ENCODE results near the gene EFCAB10. TPM values are rescaled to one million over a fixed set of nuclear protein-coding genes. Genes with fewer than 3 reads are reported as not detected.
"Not testable (repeated sequence)": the region's sequence is repeated elsewhere in the genome, so short reads cannot be mapped to it uniquely, and the experiment has no call there.

EFCAB10 gene, protein sequence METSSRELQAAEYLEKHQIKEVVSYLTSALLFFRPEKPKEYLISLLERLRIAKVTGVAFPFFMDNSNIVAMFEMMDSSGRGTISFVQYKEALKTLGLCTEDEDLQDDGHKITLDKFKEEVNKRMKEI
- total RNA-seq, result 0.20 TPM

DNA sequence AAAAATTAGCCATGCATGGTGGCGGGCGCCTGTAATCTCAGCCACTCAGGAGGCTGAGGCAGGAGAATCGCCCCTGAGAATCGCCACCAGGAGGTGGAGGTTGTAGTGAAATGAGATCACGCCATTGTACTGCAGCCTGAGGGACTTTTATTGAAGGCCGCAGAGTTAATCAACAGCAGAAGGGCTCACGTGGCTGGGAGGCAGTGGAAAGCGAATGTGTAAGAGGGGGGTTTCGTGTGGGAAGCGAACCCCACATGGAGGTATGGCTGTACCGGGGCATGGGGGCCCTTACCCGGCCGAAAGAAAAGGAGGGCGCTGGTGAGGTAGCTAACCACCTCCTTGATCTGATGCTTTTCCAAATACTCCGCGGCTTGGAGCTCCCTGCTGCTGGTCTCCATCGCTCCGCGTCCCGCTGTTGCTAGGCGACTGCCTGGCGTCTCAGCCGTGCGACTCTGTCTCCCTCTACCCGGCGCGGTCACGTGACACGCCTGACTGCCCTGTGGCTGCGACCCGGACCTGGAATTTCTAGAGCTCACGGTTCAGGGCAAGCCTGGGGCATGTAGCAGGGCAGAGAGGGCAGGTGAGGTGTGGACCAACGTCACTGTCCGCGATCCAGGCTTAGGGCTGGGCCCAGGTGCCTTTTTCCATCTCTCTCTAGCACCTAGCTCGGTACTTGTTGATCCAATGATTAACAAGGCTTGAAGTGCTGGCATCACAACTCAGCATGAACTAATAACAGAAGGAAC lies at the start of gene EFCAB10:
Gene EFCAB10 (minus strand): TSS at position 428 of the 746 bp plus-strand sequence. CDS start 30 bp downstream, at position 398.
- ATAC-seq, result peak; percentile 72

DNA sequence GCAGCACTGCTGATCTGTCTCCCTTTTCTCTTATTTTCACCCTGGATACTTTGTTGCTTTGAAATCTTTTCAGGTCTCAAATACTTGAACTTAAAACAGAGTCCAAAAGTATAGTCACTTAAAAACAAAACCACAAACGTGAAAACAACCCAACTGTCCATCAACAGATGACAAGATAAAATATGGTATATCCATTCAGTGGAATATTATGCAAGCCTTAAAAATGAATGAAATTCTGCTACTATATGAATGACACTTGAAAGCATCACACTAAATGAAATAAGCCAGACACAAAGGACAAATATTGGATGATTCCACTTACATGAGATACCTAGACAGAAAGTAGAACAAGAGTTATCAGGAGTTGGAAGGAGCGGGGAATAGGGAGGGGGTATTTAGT lies 44.7 kb upstream of the EFCAB10 start:
- no peak for ATAC-seq

DNA sequence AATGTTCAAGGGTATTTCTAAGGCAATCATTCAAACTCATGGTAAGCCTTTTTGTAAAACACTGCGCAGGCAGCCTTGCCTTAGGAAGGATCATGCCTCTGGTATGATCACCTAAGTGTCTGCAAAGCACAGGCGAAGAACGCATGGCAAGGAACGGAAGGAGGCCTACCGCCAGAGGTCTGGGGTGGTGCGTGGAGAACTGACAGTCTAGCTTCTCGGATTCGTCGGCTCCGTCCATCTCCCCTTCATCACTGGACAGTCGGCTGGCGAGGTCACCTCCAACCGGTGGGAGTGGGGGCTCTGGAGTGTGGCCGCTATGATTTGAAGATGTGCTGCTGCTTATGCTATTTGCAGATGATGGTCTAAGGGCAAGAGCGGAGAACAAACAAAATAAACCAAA lies 42.6 kb upstream of the EFCAB10 start:
- ATAC-seq, result no peak

DNA sequence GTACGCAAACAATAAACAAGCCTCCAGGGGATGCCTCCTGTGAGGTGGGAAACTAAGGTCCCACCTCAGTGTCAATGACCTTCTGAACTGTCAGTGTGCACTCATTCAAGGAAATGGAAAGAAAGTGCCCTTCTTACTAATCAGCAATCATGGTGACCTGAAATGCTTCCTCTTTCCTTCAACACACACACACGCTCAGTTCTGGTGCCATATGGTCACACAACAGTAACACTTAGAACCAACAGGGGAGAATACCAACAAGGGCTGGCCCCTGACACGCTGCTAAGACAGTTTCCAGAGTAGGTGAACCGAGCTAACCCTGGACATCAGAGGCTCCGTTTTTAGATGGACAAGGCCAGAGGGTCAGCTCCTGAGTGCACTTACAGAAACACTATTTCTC lies 42.1 kb upstream of the EFCAB10 start:
- no peak for ATAC-seq

DNA sequence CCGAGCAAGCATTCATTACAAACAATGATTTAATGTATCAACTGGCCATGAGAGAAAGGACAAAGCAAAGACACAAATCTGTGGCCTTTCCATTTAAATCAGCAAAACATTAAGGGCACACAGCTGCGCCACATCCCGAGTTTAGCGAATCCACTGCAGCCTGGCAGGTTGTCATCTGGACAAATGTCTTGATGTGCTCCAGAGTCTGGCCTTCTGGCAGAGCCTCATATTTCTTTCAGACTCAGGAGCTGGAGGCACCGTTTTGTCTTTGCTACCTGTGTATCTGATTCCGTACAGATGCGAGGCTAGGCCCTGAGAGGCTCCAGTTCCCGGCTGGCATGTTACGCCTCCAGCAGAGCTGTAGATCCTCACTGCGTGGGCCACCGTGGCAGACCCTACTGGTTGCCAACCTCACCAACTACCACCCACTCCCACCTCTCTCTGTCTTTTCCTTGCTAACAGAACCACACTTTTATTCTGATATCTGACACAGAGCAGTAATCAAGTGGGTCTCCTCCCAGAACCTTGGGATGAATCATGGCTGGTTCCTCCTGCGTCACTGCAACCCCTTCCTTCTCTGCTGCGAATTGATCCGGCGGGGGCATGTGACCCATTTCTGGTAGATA lies 40.9 kb upstream of the EFCAB10 start:
- ATAC-seq, result no peak

DNA sequence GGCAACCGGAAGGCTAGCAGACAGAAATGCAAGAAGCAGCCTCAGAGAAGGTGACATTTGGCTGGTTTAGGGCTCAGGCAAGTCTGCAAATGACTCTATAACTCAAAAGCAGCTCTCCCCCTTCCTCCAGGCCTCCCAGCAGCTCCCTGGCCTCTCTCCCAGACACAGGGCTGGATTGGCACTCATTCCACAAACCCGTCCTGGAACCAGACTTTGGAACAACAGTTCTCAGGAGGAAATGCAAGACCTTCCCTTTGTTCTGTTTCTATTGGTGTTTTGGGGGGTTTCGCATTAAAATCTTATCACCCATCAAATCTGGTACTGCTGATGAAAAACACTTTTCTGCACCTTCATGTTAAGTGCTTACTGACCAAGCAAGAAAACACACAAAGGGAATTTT lies 40.3 kb upstream of the EFCAB10 start:
- no peak for ATAC-seq

DNA sequence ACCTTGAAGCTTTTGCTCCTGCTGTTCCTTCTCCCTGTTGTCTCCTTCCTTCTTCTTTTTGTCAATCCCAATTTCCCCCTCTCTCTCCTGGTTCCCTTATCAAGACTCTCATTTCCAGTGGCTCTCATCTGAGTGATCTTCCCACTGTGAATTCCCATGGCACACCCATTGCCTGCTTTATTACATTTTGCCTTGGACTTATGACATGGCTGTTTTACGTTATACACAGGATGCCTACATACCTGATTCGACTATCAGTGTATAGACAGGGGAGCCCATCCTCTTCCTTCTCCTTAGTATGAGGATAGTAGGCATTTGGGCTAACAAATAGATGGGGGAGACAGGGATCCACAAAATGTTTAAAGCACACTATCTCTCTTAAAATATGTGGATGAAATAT lies 39.9 kb upstream of the EFCAB10 start:
- no peak for ATAC-seq

DNA sequence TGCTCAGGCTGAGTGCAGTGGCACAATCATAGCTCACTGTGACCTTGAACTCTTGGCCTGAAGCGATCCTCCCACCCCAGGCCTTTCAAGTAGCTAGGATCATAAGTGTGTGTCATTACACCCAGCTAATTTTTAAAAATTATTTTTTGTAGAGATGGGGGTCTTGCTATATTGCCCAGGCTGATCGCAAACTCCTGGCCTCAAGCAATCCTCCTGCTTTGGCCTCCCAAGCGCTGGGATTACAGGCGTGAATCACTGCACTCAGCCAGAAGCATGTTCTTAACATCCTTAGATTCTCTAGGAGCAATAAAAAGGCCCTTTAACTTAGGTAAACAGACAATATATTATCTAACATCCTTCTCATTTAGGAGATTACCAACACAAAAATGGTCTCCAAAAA lies 38.3 kb upstream of the EFCAB10 start:
- no peak for ATAC-seq

DNA sequence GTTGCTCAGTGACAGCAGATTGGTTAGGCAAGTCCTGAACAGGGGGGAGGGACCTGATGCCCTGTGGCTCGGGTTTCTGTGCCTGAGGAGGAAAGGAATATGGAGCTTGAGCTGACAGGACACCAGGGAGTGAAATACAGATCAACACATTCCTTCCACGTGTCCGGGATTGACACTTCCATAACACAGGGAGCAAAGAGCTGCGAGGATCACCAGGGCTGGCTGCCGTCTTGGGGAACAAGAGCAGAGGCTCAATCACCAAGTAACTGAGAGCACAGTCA lies 36.7 kb upstream of the EFCAB10 start:
- ATAC-seq, result no peak

DNA sequence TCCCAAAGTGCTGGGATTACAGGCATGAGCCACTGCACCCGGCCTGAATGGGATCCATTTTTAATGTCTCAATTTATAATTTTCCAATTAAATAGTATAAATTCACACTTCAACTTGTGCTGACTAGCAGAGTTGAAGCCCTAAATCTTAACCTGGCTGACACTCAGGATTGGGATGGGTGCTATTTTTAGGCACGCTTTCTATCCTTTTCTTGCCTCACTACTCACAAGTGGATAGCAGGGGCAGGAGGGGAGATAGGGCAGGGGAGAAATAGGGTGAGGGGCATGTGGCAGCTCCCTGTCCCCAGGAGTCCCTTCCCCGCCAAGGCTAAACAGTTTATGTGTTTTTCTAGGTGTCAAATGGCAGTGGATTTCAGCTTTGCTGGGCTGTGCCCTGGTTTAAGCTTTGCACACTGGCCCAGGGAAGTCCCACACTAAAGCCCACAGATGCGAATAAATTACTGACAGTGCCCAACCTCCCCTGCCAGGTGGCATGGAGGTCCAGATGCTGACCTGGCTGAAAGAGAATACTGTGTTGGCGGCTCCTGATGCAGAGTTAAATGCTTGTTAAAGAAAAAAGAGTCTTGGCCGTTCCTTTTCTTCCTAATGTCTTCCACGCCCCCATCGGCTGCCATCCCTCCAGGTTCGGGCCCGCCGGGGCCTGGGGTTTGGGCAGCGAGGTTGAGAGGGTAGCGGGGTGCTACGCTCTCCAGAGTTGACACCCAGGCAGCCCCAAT lies 36.2 kb upstream of the EFCAB10 start:
- no peak for ATAC-seq

DNA sequence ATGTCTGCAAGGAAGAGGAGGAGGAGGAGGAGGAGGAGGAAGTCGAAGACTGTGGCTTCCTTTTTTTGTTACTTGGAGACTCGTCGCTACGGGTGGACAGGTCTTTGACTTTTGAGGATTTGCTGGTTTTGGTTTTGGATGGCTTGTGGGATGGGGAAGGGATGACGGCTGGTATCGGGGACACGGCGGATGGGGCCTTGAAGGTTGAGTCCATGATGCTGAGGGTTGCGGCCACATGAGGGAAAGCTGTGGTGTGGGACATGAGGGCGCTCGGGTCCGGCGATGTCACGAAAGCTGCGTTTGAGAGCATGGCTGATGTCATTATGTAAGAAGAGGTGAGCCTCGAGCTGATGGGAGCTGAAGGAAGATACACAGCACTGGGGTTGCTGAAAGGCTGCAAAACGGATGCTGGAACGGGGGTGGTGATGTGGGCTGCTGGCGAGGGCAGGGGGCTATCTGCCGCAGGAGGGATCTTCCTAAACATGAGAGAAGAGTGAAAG lies 33.1 kb upstream of the EFCAB10 start:
- ATAC-seq, result no peak

DNA sequence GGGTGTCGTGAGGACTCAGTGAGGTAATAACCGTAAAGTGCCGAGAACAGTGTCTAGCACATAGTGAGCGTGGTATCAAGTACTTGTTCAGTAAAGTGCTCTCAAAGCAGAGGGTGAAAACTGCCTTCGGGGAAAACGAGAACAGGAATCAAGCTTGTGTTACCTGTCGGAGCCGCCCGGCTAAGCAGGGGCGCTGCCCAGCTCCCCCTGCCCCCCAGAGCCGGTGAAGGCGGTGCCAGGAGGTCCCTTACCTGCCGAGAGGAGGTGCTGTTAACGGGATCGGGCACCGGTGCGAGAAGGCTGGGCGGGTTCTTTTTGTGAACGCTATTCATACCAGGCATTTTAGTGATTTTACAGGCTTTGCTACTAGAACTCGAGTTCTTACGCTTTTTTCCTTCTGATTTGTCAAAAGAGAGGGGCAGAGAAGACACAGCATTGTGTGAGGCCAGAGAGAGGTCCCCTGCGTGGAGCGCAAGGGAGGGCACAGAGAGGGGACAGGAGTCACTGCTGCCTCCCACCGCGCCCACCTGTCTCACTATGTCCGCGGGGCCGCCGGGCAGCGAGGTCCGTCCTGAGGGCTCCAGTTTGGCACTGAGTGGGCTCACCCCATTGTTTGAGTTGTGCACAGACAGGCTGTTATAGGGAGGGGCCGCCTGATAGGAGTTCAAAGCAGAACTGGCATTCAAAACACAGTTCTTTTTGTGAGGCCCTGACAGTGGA lies 32.5 kb upstream of the EFCAB10 start:
- no peak for ATAC-seq

DNA sequence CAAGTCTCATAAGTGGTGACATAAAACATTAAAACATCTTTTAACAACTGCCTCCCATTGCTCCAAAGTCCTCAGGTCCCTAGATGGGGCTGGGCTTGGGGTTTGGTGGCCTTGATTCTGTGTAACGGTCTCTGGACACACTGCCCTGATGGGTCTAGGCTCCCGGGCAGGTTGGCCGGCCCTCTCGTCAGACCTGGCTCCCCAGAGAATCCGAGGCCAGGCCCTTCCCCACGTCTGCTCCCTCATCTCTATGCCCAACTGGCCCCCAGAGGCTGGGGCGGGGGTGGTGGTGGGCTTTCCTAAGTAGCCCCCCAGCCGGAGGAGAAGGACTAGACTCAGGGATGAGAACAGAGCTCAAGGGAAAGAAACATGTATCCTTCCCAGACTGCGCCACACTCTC lies 31.5 kb upstream of the EFCAB10 start:
- no peak for ATAC-seq

DNA sequence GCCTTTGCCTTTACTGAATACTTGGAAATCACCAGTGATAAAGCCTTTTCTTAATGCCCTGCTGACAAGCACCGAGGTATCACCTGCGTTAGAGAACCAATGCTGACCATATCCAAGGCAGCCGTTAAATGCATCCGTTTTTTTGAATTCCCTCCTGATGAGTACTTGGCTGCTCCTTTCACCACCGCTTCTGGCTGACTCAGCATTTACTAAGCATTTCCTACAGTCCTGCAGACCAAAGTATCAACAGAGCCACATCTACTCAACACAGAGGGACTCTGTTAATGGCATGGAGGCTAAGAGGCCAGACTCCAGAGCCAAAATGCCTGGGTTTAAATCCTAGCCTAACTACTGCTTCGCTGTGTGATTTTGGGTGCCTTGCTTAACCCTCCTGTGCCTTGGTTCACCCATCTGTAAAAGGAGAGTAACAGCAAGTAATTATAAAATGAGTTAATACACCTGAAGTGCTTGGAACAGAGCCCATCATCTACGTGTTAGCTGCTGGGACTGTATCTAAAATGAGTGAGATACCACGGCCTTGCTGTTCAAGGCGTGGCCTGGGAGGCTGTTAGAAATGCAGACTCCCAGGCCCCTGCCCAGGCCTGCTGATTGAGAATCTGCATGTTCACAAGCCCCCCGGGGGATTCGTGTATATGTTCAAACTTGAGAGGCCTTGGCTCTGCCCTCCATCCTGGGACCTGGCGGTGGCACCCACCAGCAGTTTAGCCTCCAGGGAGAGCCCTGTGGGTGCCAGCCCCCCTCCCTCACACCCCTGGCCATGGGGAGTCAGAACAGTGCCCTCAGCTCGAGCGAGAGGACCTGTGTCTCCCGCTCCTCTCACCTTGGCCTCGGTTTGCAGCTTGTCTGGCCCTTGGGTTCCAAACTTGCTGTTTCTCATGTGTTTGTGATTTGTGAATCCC lies 30.8 kb upstream of the EFCAB10 start:
- no peak for ATAC-seq

DNA sequence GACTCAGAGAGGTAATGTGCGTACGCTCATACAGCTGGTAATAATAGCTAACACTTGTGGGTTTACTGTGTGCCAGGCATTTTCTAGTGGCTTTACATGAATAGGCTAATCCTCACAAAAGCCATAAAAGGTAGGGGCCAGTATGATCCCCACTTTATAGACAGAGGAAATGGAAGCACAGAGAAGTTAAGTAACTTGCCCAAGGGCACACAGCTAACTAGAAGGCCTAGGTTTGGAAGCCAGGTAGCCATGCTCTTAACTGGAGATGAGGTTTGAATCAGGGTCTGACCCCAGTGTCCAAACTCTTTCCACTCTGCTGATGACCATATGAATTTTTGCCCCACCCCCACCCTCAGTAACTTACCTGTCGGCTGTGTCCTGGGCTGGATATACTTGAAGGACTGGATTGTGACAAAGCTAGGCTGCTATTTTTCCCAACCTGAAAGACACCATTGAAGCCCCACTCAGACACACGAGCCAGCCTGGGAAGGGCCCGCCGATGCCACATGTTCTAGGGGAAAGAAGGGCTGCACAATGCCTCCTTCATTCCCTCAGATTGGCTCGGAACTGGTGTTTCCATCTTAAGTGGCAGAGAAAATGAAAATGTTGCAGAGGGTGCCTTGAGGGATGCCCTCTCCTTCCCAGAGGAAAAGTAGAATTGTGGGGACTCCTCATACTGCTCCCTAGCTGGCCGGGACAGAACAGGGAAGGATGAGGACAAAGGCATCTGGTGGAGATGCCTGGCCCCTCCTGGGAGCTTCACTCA lies 29.1 kb upstream of the EFCAB10 start:
- no peak for ATAC-seq

DNA sequence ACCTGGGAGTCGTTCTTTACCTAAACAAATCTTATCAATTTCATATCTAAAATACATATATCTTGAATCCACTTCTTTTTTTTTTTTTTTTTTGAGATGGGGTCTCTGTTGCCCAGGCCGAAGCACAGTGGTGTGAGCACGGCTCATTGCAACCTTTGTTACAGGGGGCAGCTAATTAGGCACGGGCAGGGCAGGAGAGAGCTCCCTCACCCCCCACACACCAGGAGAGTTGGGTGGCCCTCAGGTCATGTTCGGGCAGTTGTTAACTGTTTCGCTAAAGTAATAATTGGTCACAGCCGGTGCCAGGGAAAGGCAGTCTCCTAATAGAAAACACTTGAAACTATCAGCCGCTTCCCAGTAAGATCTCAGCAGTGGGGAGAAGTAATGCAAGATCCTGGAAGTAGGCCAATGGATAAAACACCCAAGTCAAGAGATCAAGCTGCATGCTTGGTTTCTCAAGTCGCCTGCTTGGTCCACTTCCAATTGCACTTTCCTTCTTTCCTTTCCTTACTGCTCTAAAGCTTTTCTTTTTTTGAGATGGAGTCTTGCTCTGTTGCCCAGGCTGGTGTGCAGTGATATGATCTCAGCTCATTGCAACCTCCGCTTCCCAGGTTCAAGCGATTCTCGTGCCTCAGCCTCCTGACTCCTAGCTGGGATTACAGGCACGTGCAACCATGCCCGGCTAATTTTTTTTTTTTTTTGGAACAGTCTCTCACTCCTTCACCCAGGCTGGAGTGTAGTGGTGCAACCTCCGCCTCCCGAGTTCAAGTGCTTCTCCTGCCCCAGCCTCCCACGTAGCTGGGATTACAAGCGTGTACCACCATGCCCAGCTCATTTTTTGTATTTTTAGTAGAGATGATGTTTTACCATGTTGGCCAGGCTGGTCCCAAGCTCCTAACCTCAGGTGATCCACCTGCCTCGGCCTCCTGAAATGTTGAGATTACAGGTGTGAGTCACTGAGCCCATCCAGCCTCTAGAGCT lies 21.3 kb upstream of the EFCAB10 start:
- no peak for ATAC-seq

DNA sequence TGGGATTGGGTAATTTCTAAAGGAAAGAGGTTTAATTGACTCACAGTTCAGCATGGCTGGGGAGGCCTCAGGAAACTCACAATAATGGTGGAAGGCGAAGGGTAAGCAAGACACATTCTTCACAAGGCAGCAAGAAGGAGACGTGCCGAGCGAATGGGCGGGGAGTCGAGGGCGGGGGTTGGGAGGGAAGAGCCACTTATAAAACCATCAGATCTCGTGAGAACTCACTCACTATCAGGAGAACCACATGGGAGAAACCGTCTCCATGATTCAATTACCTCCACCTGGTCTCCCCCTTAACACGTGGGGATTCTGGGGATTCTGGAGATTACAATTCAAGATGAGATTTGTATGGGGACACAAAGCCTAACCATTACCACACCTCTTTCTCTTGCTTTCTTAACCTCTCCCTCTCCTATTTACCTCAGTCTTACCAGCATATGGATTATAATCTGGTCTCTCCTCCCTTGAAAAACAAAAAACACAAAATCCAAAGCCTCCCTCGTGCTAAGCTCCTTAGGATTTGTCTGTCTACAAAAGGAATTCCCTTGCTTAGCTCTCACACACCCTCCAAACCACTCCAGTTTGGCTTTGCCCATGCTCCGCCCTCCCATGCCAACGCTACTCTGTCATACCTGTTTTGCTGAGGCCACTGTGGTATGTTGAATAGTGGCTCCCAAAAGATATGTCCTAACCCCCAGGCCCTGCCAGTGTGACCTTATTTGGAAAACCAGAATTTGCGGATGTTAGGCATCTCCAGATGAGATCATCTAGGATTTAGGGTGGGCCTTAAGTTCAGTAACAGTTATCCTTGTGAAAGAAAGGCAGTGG lies 19.6 kb upstream of the EFCAB10 start:
- ATAC-seq, result peak; percentile 88

DNA sequence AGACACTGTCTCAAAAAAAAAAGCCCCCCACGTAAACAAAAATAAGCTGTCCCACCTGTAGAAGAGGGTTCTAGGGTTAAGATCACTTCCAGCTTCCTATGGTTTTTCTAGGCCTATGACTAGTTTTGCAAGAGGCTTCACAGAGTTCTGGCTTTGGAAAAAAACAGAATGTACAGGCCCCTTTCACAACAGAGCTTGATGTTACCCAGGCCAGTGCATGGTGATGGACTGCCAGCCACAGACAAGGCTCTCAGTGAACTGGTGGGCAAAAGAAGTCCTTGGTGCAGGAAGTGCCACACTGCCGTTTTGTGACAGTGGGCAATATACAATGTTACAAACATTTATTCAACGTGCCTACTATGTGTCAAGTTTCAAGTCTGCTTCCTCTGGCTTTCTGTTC lies 18.3 kb upstream of the EFCAB10 start:
- no peak for ATAC-seq

DNA sequence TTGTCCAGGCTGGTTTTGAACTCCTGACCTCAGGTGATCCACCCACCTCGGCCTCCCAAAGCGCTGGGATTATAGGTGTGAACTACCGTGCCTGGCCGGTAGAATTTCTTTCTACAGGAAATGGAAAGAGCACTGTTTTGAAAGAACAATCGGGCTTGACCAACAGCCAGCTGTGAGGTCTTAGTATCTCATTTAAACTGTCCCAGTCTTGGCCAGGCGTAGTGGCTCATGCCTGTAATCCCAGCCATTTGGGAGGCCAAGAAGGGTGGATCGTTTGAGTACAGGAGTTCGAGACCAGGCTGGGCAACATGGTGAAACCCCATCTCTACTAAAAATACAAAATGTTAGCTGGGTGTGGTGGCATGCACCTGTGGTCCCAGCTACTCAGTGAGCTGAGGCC lies 17.8 kb upstream of the EFCAB10 start:
- ATAC-seq, result not testable (repeated sequence)
